GM21717 (cell line): Measurements from ENCODE around the gene NECAB2.

Source experiments
- ATAC-seq: cut with Tn5 transposase; IDR thresholded peaks from one replicate; pipeline ENCODE4 v1.9.1; 2021; ENCODE audit warnings: mild to moderate bottlenecking, moderate library complexity; ENCODE audit not compliant: unreplicated experiment

The NECAB2 gene

GRCh38 chr16:83965444-83966152 lies 2.4 kb upstream of the NECAB2 start:
- no peak for ATAC-seq

GRCh38 chr16:83966153-83966696 lies 1.8 kb upstream of the NECAB2 start:
- no peak for ATAC-seq

- no peak for ATAC-seq
Observed at GRCh38 chr16:83967091-83967490, 953 bp upstream of the NECAB2 start.

GRCh38 chr16:83968306-83968851 lies 335 bp downstream of the NECAB2 start:
- no peak for ATAC-seq

GRCh38 chr16:83968891-83969649 lies 1.0 kb downstream of the NECAB2 start:
- ATAC-seq: no peak

GRCh38 chr16:83969771-83970429 lies 1.9 kb downstream of the NECAB2 start:
- no peak for ATAC-seq

- ATAC-seq: no peak
Observed at GRCh38 chr16:83970430-83970815, 2.4 kb downstream of the NECAB2 start.

GRCh38 chr16:83971165-83972130 lies 3.4 kb downstream of the NECAB2 start:
- no peak for ATAC-seq

- no peak for ATAC-seq
Observed at GRCh38 chr16:83972256-83973008, 4.4 kb downstream of the NECAB2 start.

GRCh38 chr16:83973077-83973476 lies 5.0 kb downstream of the NECAB2 start:
- no peak for ATAC-seq

GRCh38 chr16:83973581-83974385 lies 5.7 kb downstream of the NECAB2 start:
- ATAC-seq: no peak

GRCh38 chr16:83974475-83974874 lies 6.4 kb downstream of the NECAB2 start:
- no peak for ATAC-seq

GRCh38 chr16:83975590-83976260 lies 7.7 kb downstream of the NECAB2 start:
- ATAC-seq: no peak

GRCh38 chr16:83977056-83977815 lies 9.2 kb downstream of the NECAB2 start:
- no peak for ATAC-seq

- ATAC-seq: no peak
Observed at GRCh38 chr16:83978401-83978904, 10.4 kb downstream of the NECAB2 start.

- ATAC-seq: no peak
Observed at GRCh38 chr16:83979441-83979840, 11.4 kb downstream of the NECAB2 start.

GRCh38 chr16:83980794-83981193 lies 12.8 kb downstream of the NECAB2 start:
- ATAC-seq: no peak
